SK-N-SH (cell line): Measurements from ENCODE around the gene MBNL2. TPM values are rescaled to one million over a fixed set of nuclear protein-coding genes. Genes with fewer than 3 reads are reported as not detected.

Experiments
- CTCF ChIA-PET: fragments of 300-600, 350-600 bp; formaldehyde crosslinking; extraction: SDS; loops from one replicate; lab custom pipeline; 2021; lab: Yijun Ruan, JAX
- POLR2A ChIA-PET: fragments of 350-600 bp; sonication (Branson Sonifier 250); formaldehyde crosslinking; extraction: SDS; loops from one replicate; lab custom pipeline; 2020; ENCODE audit warnings: antibody characterized with exemption, inconsistent platforms; lab: Yijun Ruan, JAX
- DNase-seq: peaks from one replicate; pipeline ENCODE4 v3.0.0; 2012
- H2AFZ ChIP-seq: fragments of 200-600 bp; sonication (generic); 2 replicates; pipeline ENCODE4 v1.8.1; 2016; ENCODE audit warnings: antibody characterized with exemption, mild to moderate bottlenecking, low read depth
- H3F3A ChIP-seq: fragments of 200-600 bp; sonication (generic); replicated peaks from 2 replicates; pipeline ENCODE3; 2016; ENCODE audit warnings: antibody characterized with exemption, mild to moderate bottlenecking; ENCODE audit not compliant: insufficient read depth
- H3K27ac ChIP-seq, 2 experiments: fragments of 200-500 bp in 1 of 2; fragments of 200-600 bp in 1 of 2; sonication (Bioruptor generic) in 1 of 2; sonication (generic), shearing (Covaris generic) in 1 of 2; 2 replicates each; pipeline versions ENCODE4 v1.5.1 to v1.6.1; 2014 to 2016; ENCODE audit warnings: low read depth in 2 of 2, inconsistent platforms in 1 of 2, low read length in 1 of 2, mild to moderate bottlenecking in 1 of 2, mixed read lengths in 1 of 2
- H3K27me3 ChIP-seq: fragments of 200-600 bp; sonication (generic), shearing (Covaris generic); 2 replicates; pipeline ENCODE4 v1.6.1; 2016; ENCODE audit warnings: mixed run types; ENCODE audit not compliant: insufficient read depth
- H3K36me3 ChIP-seq, 2 experiments: fragments of 200-500 bp in 1 of 2; fragments of 200-600 bp in 1 of 2; sonication (Bioruptor generic) in 1 of 2; sonication (generic) in 1 of 2; replicated peaks in 1 of 2; 2 replicates each; pipeline versions ENCODE3 to v1.5.1; 2014 to 2016; ENCODE audit warnings: low read length in 1 of 2, mild to moderate bottlenecking in 1 of 2; ENCODE audit not compliant: insufficient read depth in 2 of 2, control insufficient read depth in 1 of 2
- H3K4me1 ChIP-seq, 2 experiments: fragments of 200-500 bp in 1 of 2; fragments of 200-600 bp in 1 of 2; sonication (Bioruptor generic) in 1 of 2; sonication (generic), shearing (Covaris generic) in 1 of 2; 2 replicates each; pipeline versions ENCODE4 v1.5.1 to v1.6.1; 2014 to 2016; ENCODE audit warnings: low read depth in 1 of 2, low read length in 1 of 2, mixed run types in 1 of 2; ENCODE audit not compliant: insufficient read depth in 2 of 2, control insufficient read depth in 1 of 2
- H3K4me2 ChIP-seq: fragments of 200-600 bp; sonication (generic), shearing (Covaris generic); 2 replicates; pipeline ENCODE4 v1.6.1; 2017; ENCODE audit warnings: mixed run types
- H3K4me3 ChIP-seq, 2 experiments: fragments of 200-500 bp in 1 of 2; fragments of 200-600 bp in 1 of 2; sonication (Bioruptor generic) in 1 of 2; sonication (generic), shearing (Covaris generic) in 1 of 2; 2 replicates each; pipeline versions ENCODE4 v1.5.1 to v1.8.1; 2014 to 2016; ENCODE audit warnings: low read depth in 2 of 2, inconsistent platforms in 1 of 2, low read length in 1 of 2, mild to moderate bottlenecking in 1 of 2, mixed read lengths in 1 of 2, moderate library complexity in 1 of 2
- H3K79me2 ChIP-seq: fragments of 200-600 bp; sonication (generic); 2 replicates; pipeline ENCODE4 v1.8.1; 2017; ENCODE audit warnings: mild to moderate bottlenecking; ENCODE audit not compliant: insufficient read depth
- H3K9ac ChIP-seq: fragments of 200-600 bp; sonication (generic); 2 replicates; pipeline ENCODE4 v1.6.1; 2017; ENCODE audit warnings: mixed run types
- H3K9me2 ChIP-seq: fragments of 200-600 bp; sonication (generic); 2 replicates; pipeline ENCODE4 v1.6.1; 2017; ENCODE audit warnings: mixed run types
- H3K9me3 ChIP-seq: fragments of 200-600 bp; sonication (generic); 2 replicates; pipeline ENCODE4 v1.6.1; 2017; ENCODE audit warnings: mixed run types, mild to moderate bottlenecking, moderate library complexity
- H4K20me1 ChIP-seq: fragments of 200-600 bp; sonication (generic); 2 replicates; pipeline ENCODE4 v1.6.1; 2017; ENCODE audit warnings: mild to moderate bottlenecking, mixed run types; ENCODE audit not compliant: insufficient read depth
- FOXM1 ChIP-seq: IDR thresholded peaks from 2 replicates; pipeline ENCODE4 v1.4.0; 2012; ENCODE audit warnings: low read depth, mild to moderate bottlenecking
- MAX ChIP-seq: IDR thresholded peaks from 2 replicates; pipeline ENCODE4 v1.4.0; 2012; ENCODE audit warnings: low read depth
- NFIC ChIP-seq: IDR thresholded peaks from 2 replicates; pipeline ENCODE4 v1.4.0; 2012; ENCODE audit warnings: borderline replicate concordance
- PBX3 ChIP-seq: IDR thresholded peaks from 2 replicates; pipeline ENCODE4; 2012
- POLR2AphosphoS5 ChIP-seq: IDR thresholded peaks from 2 replicates; pipeline ENCODE4 v1.6.1; 2012; ENCODE audit warnings: low read depth, low read length
- RAD21 ChIP-seq: IDR thresholded peaks from 2 replicates; pipeline ENCODE4 v1.6.1; 2012; ENCODE audit warnings: mild to moderate bottlenecking, low read length
- RXRA ChIP-seq: IDR thresholded peaks from 2 replicates; pipeline ENCODE4 v1.4.0; 2012; ENCODE audit warnings: low read depth, mild to moderate bottlenecking, borderline replicate concordance
- SIN3A ChIP-seq: IDR thresholded peaks from 2 replicates; pipeline ENCODE4 v1.6.1; 2012; ENCODE audit warnings: low read depth, mild to moderate bottlenecking, low read length, moderate library complexity, borderline replicate concordance
- TAF1 ChIP-seq: IDR thresholded peaks from 2 replicates; pipeline ENCODE4 v1.6.1; 2012; ENCODE audit warnings: low read depth, mild to moderate bottlenecking, low read length, moderate library complexity, borderline replicate concordance
- TCF12 ChIP-seq: IDR thresholded peaks from 2 replicates; pipeline ENCODE4 v1.4.0; 2012
- USF1 ChIP-seq: IDR thresholded peaks from 2 replicates; pipeline ENCODE4 v1.4.0; 2012; ENCODE audit warnings: low read depth, borderline replicate concordance
- YY1 ChIP-seq: IDR thresholded peaks from 2 replicates; pipeline ENCODE4 v1.4.0; 2012; ENCODE audit warnings: low read depth, mild to moderate bottlenecking
- WGBS: methylation state at CpG from one replicate; pipeline ENCODE4 v1.1.6; 2017; ENCODE audit warnings: low lambda C conversion rate; 5-methylcytosine and 5-hydroxymethylcytosine counted together
- polyA plus RNA-seq, 3 experiments: library from polyadenylated mRNA; depleted of rRNA; stranded (reverse); fragments of >200 nt; gene quantifications; 2 replicates each; pipeline ENCODE4 v1.2.3, GENCODE V29; 2012
- TF ChIP-seq, protein P1 (sequence below): IDR thresholded peaks from 2 replicates; pipeline ENCODE4 v1.6.1; 2012; ENCODE audit warnings: mild to moderate bottlenecking, low read depth, low read length, moderate library complexity

The MBNL2 gene
- polyA plus RNA-seq, 1 of the 3 experiments (the other 2 are of a cell fraction) = 24.5 TPM

- Histone ChIP-seq H3K9ac (no peak overlapping the region), H3K9me2 (no peaks in the 10 kb centered on the region), H3K4me3 (no peak overlapping the region), H2AFZ (no peak overlapping the region), H4K20me1 (0 out of 2 replicates have a peak, but pooled peaks cover 9% of the 10 kb centered on the region), H3K4me2 (no peak overlapping the region), H3K4me1 (peaks cover 3 to 32% of the 10 kb centered on the region in 2 experiments), H3K27ac (peak overlapping the region in 1 of 2 experiments; percentile 2; a peak in 1 of 4 replicates), H3F3A (peaks cover 20% of the 10 kb centered on the region), H3K79me2 (peaks cover 100% of the 10 kb centered on the region), H3K27me3 (no peaks in the 10 kb centered on the region), H3K36me3 (peaks cover 8 to 28% of the 10 kb centered on the region in 2 experiments), H3K9me3 (no peaks in the 10 kb centered on the region)
- TF ChIP-seq RXRA = no peak
- ChIA-PET POLR2A (no interaction called here), CTCF (interaction anchor here (1.6 kb wide), 1 partner anchor 21 kb away, joined by 3 read pairs; no protein-coding TSS in a partner anchor)
- DNase-seq = no peak
- WGBS = 86% methylated on average over 5 of the region's 5 CpGs
Measured at GRCh38 chr13:97287047-97287383, 64.9 kb downstream of the MBNL2 start.

- Histone ChIP-seq H3F3A (peaks cover 27% of the 10 kb centered on the region), H3K4me2 (no peak overlapping the region), H3K27me3 (no peaks in the 10 kb centered on the region), H2AFZ (no peak overlapping the region), H3K4me1 (peaks cover 3 to 19% of the 10 kb centered on the region in 2 experiments), H3K9me2 (no peaks in the 10 kb centered on the region), H3K27ac (peak overlapping the region; percentile 32 to 44; a peak in 3 of 4 replicates), H3K4me3 (no peak overlapping the region), H3K79me2 (peaks cover 100% of the 10 kb centered on the region), H3K9me3 (no peaks in the 10 kb centered on the region), H4K20me1 (0 out of 2 replicates have a peak, but pooled peaks cover 9% of the 10 kb centered on the region), H3K9ac (no peak overlapping the region), H3K36me3 (peaks cover 8 to 27% of the 10 kb centered on the region in 2 experiments)
- ChIA-PET POLR2A (no interaction called here), CTCF (interaction anchor here (0.6 to 1.3 kb wide), 2 partner anchors 20 to 45 kb away, joined by 3 to 4 read pairs; no protein-coding TSS in a partner anchor)
- TF ChIP-seq USF1 (no peak), RAD21 (no peak), YY1 (no peak), FOXM1 (no peak), PBX3 (no peak), MAX (no peak), POLR2AphosphoS5 (no peak), TCF12 (no peak), SIN3A (no peak), TAF1 (no peak), NFIC (no peak)
- TF ChIP-seq, protein P1, sequence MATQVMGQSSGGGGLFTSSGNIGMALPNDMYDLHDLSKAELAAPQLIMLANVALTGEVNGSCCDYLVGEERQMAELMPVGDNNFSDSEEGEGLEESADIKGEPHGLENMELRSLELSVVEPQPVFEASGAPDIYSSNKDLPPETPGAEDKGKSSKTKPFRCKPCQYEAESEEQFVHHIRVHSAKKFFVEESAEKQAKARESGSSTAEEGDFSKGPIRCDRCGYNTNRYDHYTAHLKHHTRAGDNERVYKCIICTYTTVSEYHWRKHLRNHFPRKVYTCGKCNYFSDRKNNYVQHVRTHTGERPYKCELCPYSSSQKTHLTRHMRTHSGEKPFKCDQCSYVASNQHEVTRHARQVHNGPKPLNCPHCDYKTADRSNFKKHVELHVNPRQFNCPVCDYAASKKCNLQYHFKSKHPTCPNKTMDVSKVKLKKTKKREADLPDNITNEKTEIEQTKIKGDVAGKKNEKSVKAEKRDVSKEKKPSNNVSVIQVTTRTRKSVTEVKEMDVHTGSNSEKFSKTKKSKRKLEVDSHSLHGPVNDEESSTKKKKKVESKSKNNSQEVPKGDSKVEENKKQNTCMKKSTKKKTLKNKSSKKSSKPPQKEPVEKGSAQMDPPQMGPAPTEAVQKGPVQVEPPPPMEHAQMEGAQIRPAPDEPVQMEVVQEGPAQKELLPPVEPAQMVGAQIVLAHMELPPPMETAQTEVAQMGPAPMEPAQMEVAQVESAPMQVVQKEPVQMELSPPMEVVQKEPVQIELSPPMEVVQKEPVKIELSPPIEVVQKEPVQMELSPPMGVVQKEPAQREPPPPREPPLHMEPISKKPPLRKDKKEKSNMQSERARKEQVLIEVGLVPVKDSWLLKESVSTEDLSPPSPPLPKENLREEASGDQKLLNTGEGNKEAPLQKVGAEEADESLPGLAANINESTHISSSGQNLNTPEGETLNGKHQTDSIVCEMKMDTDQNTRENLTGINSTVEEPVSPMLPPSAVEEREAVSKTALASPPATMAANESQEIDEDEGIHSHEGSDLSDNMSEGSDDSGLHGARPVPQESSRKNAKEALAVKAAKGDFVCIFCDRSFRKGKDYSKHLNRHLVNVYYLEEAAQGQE = no peak
- WGBS = 93% methylated on average over 2 of the region's 2 CpGs
- DNase-seq = no peak
Measured at GRCh38 chr13:97288486-97288900, 66.4 kb downstream of the MBNL2 start.
